ENCODE data around the gene HSPBP1.
A peak's percentile ranks its signal among the peaks of the same experiment; 100 is the strongest.

HSPBP1 gene

DNA sequence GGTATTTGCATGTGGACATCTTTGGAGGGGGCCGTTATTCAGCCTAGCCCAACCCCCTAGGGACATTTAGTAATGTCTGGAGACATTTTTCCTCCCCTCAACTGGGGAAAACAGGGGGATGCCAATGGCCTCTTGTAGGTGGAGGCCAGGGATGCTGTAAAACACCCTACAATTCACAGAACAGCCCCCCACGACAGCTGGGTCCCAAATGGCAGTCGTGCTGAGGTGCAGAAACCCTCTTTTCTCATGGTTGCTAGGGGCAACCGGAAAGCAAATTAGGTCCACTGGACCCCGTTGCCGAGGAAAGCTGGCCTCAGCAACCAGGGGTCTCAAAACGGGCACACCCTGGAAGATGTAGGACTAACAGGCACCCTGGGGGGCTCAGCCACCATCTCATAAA lies 30.6 kb upstream of the HSPBP1 start:
- Histone ChIP-seq H3K9me3 (replicated peaks in 1 of 11) (peaks cover 0 to 9% (median 0%) of the 10 kb centered on the region in 11 experiments; a peak in 2 of 22 replicates), H4K20me1 (peaks cover 0 to 28% (median 0%) of the 10 kb centered on the region in 11 experiments; a peak in 5 of 22 replicates), H3K9ac (no peak overlapping the region), H3K4me3 (no peak overlapping the region), H3K4me2 (peak overlapping the region in 7 of 11 experiments; percentile 9 to 38 (median 28); a peak in 11 of 22 replicates), H3K27me3 (no peaks in the 10 kb centered on the region), H3K36me3 (peaks cover 22 to 62% (median 48%) of the 10 kb centered on the region in 11 experiments; a peak in 21 of 22 replicates), H3K4me1 (peaks cover 13 to 32% (median 18%) of the 10 kb centered on the region in 10 experiments), H3K27ac (no peak overlapping the region; a peak in 1 of 22 replicates)
- no peak for TF ChIP-seq Cebpa-rat (IDR thresholded peaks at IDR 0.05)

DNA sequence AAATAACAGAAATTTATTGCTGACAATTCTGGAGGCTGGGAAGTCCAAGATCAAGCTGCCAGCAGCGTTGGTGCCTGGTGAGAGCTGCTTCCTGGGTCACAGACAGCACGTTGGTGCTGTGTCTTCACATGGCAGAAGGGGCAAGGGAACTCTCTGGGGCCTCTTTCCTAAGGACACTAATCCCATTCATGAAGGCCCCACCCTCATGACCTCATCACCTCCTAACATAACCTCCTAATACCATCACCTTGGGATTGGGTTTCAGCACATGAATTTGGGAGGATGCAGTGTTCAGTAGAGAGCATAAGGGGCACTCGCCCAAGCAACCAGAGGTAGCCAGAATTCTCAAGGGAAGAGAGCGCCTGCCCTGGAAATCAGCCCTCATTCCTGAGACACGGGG lies 29.5 kb upstream of the HSPBP1 start:
- H3K27me3 ChIP-seq = no peaks in the 10 kb centered on the region
- H3K27ac ChIP-seq = no peak overlapping the region
- H3K4me1 ChIP-seq = peaks cover 15 to 42% (median 22%) of the 10 kb centered on the region in 10 experiments
- H4K20me1 ChIP-seq = peaks cover 0 to 26% (median 0%) of the 10 kb centered on the region in 11 experiments; a peak in 5 of 22 replicates
- peaks cover 0 to 9% (median 0%) of the 10 kb centered on the region in 11 experiments; a peak in 2 of 22 replicates for H3K9me3 ChIP-seq (replicated peaks in 1 of 11)
- H3K9ac ChIP-seq = no peak overlapping the region
- peaks cover 32 to 61% (median 52%) of the 10 kb centered on the region in 11 experiments; a peak in 21 of 22 replicates for H3K36me3 ChIP-seq
- no peak for TF ChIP-seq Cebpa-rat (IDR thresholded peaks at IDR 0.05)
- H3K4me3 ChIP-seq = no peak overlapping the region
- peak overlapping the region in 7 of 11 experiments; percentile 9 to 38 (median 28); a peak in 9 of 22 replicates for H3K4me2 ChIP-seq

DNA sequence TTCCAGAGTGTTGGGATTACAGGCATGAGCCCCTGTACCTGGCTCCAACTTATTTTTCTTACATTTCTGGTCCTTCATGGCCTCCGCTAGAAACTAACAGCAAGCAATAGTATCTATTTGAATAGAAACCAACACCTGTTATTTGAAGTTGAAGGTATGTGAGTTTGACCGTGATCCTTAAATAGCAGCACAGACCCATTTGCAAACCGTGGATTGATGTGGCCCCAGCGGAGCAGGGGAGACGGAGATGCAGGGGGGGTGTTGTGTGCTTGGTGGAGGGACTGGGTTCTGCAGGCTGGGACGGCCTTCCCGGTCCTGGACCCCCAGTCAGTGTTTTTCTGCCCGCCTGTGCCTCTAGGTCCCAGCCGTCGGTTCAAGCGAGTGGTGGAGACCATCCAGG lies 28.4 kb upstream of the HSPBP1 start:
- H3K9me3 ChIP-seq (replicated peaks in 1 of 11) = peaks cover 0 to 9% (median 0%) of the 10 kb centered on the region in 11 experiments; a peak in 2 of 22 replicates
- peaks cover 0 to 14% (median 0%) of the 10 kb centered on the region in 11 experiments; a peak in 5 of 22 replicates for H4K20me1 ChIP-seq
- H3K36me3 ChIP-seq = peaks cover 27 to 73% (median 42%) of the 10 kb centered on the region in 11 experiments
- no peaks in the 10 kb centered on the region for H3K27me3 ChIP-seq
- no peak overlapping the region for H3K4me2 ChIP-seq
- no peak overlapping the region for H3K4me3 ChIP-seq
- no peak overlapping the region for H3K27ac ChIP-seq
- TF ChIP-seq Cebpa-rat (IDR thresholded peaks at IDR 0.05) = no peak
- peaks cover 16 to 42% (median 27%) of the 10 kb centered on the region in 10 experiments for H3K4me1 ChIP-seq
- no peak overlapping the region for H3K9ac ChIP-seq

DNA sequence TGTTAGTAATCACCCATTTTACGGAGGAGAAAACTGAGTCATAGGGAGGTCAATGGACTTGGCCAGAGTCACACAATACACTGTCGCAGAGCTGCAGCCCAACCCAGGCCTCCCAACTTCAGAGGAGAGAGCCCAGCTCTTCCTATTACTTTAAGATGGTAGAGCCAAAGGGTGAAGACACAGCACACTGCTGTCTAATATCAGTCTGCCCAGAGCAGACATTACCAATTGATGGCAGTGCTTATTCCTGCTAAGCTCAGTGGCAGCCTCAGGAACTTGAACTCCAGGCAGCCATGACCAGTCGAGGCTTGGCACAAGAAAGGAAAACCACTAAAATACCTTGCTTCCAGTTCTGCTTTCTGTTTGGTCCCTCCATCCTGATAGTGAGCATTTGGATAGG lies 26.8 kb upstream of the HSPBP1 start:
- H3K9ac ChIP-seq = peak overlapping the region in 1 of 11 experiments; percentile 32; a peak in 2 of 22 replicates
- H3K4me2 ChIP-seq = peak overlapping the region in 4 of 11 experiments; percentile 33 to 37 (median 36); a peak in 2 of 22 replicates
- peaks cover 17 to 72% (median 50%) of the 10 kb centered on the region in 11 experiments for H3K36me3 ChIP-seq

DNA sequence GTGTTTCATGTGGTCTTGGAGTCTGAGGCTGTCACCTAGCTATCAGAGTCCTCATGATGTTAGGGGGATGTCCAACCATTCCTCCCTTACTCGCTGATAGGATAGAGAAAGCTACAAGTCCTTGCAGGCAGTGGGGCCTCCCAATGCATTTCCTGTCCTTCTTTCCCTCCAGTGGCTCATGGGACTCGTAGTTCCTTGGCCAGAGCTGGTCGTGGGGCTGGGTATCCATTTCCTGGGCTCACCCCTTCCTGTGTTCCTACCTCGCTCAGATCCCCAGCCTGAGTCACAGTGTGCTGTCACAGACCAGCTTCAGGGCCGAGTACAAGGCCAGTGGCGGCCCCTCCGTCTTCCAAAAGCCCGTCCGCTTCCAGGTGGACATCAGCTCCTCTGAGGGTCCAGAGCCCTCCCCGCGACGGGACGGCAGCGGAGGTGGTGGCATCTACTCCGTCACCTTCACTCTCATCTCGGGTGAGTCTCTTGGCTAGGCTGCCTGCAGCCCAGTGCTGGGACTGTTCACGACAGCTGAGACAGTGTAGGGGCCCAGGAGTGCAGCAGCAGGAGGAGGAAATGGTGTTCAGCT lies 26.2 kb upstream of the HSPBP1 start:
- Histone ChIP-seq H3K9me3 (replicated peaks in 1 of 11) (peaks cover 0 to 9% (median 0%) of the 10 kb centered on the region in 11 experiments; a peak in 2 of 22 replicates), H3K9ac (peak overlapping the region in 2 of 11 experiments; percentile 21 to 32; a peak in 2 of 22 replicates), H3K4me2 (peak overlapping the region in 5 of 11 experiments; percentile 33 to 54 (median 36); a peak in 8 of 22 replicates)

More for the DNA sequence above, 26.8 kb upstream of the HSPBP1 start:
- H4K20me1 ChIP-seq = peaks cover 0 to 5% (median 0%) of the 10 kb centered on the region in 11 experiments; a peak in 2 of 22 replicates
- no peak overlapping the region for H3K27ac ChIP-seq
- no peak for TF ChIP-seq Cebpa-rat (IDR thresholded peaks at IDR 0.05)
- H3K27me3 ChIP-seq = no peaks in the 10 kb centered on the region
- H3K4me1 ChIP-seq = peaks cover 25 to 52% (median 37%) of the 10 kb centered on the region in 10 experiments
- peaks cover 0 to 9% (median 0%) of the 10 kb centered on the region in 11 experiments; a peak in 2 of 22 replicates for H3K9me3 ChIP-seq (replicated peaks in 1 of 11)
- H3K4me3 ChIP-seq = no peak overlapping the region

DNA sequence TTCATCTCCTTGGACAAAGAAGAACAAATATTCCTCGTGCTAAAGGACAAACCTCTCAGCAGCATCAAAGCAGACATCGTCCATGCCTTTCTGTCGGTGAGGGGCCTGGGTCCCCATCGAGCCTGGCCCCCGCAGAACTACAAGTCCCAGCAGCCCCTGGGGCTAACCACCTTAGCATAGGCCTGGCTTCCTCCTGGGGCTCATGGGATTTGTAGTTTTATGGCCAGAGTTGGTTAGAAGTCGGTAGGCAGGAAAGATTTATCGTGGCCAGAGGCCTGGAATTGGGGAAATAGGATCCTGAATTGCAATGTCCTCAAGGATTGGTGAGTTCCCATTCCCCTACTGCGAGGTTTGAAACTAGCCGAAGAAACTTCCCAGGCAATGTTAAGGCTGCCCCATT lies 25.6 kb upstream of the HSPBP1 start:
- TF ChIP-seq Cebpa-rat (IDR thresholded peaks at IDR 0.05) = no peak
- H3K4me2 ChIP-seq = peak overlapping the region in 5 of 11 experiments; percentile 33 to 54 (median 36); a peak in 8 of 22 replicates
- peak overlapping the region in 1 of 11 experiments; percentile 45; a peak in 3 of 22 replicates for H3K27ac ChIP-seq

More for the DNA sequence above, 26.2 kb upstream of the HSPBP1 start:
- Histone ChIP-seq H4K20me1 (peaks cover 0 to 5% (median 0%) of the 10 kb centered on the region in 11 experiments; a peak in 2 of 22 replicates), H3K27ac (peak overlapping the region in 1 of 11 experiments; percentile 45; a peak in 3 of 22 replicates), H3K36me3 (peaks cover 17 to 72% (median 48%) of the 10 kb centered on the region in 11 experiments), H3K4me1 (peaks cover 25 to 58% (median 43%) of the 10 kb centered on the region in 10 experiments), H3K27me3 (no peaks in the 10 kb centered on the region), H3K4me3 (no peak overlapping the region)
- TF ChIP-seq Cebpa-rat (IDR thresholded peaks at IDR 0.05) = no peak

DNA sequence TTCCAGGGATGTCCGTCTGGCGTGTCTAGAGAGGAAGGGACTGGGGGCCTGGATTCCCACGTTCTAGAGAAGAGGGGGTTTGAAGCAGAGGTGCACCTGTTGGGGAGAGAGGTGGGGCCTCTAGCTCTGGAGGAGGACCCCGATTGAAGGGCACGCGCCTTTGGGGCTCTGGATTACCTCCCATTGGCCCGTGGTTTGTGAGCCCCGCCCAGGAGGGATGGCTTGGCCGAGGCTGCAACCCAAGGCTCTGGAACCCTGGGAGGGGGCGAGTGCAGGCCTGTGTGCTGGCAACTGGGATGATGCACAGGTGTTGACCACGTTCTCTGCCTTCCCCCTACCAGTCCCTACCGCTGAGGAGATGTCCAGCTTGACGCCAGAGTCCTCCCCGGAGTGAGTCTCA lies 25.1 kb upstream of the HSPBP1 start:
- Histone ChIP-seq H4K20me1 (peaks cover 0 to under 1% (median 0%) of the 10 kb centered on the region in 11 experiments; a peak in 1 of 22 replicates), H3K27ac (no peak overlapping the region), H3K9ac (no peak overlapping the region), H3K36me3 (peaks cover 17 to 69% (median 48%) of the 10 kb centered on the region in 11 experiments), H3K4me3 (no peak overlapping the region), H3K4me1 (peaks cover 24 to 54% (median 35%) of the 10 kb centered on the region in 10 experiments), H3K27me3 (no peaks in the 10 kb centered on the region), H3K9me3 (replicated peaks in 1 of 11) (peaks cover 0 to 9% (median 0%) of the 10 kb centered on the region in 11 experiments; a peak in 2 of 22 replicates), H3K4me2 (no peak overlapping the region; a peak in 2 of 22 replicates)
- no peak for TF ChIP-seq Cebpa-rat (IDR thresholded peaks at IDR 0.05)

More for the DNA sequence above, 25.6 kb upstream of the HSPBP1 start:
- Histone ChIP-seq H3K27me3 (no peaks in the 10 kb centered on the region), H3K9ac (no peak overlapping the region), H3K9me3 (replicated peaks in 1 of 11) (peaks cover 0 to 9% (median 0%) of the 10 kb centered on the region in 11 experiments; a peak in 2 of 22 replicates), H3K4me1 (peaks cover 25 to 59% (median 40%) of the 10 kb centered on the region in 10 experiments), H3K4me3 (no peak overlapping the region), H3K36me3 (peaks cover 17 to 72% (median 48%) of the 10 kb centered on the region in 11 experiments), H4K20me1 (peaks cover 0 to 5% (median 0%) of the 10 kb centered on the region in 11 experiments; a peak in 2 of 22 replicates)

DNA sequence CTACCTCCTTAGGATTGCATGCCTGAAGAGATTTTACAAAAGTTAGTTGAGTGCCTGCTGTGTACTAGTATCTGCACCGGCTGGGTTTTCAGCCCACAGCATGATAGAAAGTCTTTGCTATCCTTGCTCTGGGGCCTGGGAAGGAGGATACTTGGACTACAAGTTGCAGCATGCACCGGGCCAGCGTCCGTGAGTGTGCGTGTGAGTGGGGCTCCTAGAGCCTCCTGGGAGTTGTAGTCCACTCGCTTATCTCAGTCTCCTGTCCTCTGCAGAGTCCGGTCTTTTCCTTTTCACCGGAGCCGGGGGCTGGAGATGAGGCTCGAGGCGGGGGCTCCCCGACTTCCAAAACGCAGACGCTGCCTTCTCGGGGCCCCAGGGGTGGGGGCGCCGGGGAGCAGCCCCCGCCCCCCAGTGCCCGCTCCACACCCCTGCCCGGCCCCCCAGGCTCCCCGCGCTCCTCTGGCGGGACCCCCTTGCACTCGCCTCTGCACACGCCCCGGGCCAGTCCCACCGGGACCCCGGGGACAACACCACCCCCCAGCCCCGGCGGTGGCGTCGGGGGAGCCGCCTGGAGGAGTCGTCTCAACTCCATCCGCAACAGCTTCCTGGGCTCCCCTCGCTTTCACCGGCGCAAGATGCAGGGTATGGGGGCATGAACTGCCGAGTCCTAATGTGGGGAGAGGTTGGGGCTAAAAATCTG lies 24.5 kb upstream of the HSPBP1 start:
- H3K27me3 ChIP-seq = no peaks in the 10 kb centered on the region
- H3K27ac ChIP-seq = no peak overlapping the region
- H4K20me1 ChIP-seq = no peaks in the 10 kb centered on the region; a peak in 1 of 22 replicates
- 0 out of 22 replicates have a peak overlapping the region, but pooled peaks of 1 of the 11 experiments have one; percentile 39 for H3K9ac ChIP-seq
- no peak for TF ChIP-seq Cebpa-rat (IDR thresholded peaks at IDR 0.05)
- peaks cover 18 to 53% (median 31%) of the 10 kb centered on the region in 10 experiments for H3K4me1 ChIP-seq
- H3K4me3 ChIP-seq = no peak overlapping the region
- peaks cover 14 to 64% (median 47%) of the 10 kb centered on the region in 11 experiments for H3K36me3 ChIP-seq
- peak overlapping the region in 2 of 11 experiments; percentile 0 to 86; a peak in 2 of 22 replicates for H3K4me2 ChIP-seq
- H3K9me3 ChIP-seq (replicated peaks in 1 of 11) = peaks cover 0 to 6% (median 0%) of the 10 kb centered on the region in 11 experiments; a peak in 2 of 22 replicates

All from BLaER1 treated with 17β-estradiol and CSF1 and Interleukin-3, amounts not matched to agents 10 nM and 100 nM (cell line).